Stomach smooth muscle (tissue), 2 donors: ENCODE data around the gene FLRT1.

Experiments
- H3K27ac ChIP-seq: one replicate; pipeline ENCODE4 v1.7.0; 2013; ENCODE audit warnings: mild to moderate bottlenecking, low read length, inconsistent platforms
- H3K27me3 ChIP-seq, 2 donors: one replicate each; pipeline ENCODE4 v1.7.0; 2013; ENCODE audit warnings: low read length in 2 of 2; ENCODE audit not compliant: insufficient read depth in 2 of 2, control insufficient read depth in 1 of 2
- H3K36me3 ChIP-seq, 2 donors: one replicate each; pipeline ENCODE4 v1.7.0; 2013; ENCODE audit warnings: low read length in 2 of 2; ENCODE audit not compliant: control insufficient read depth in 2 of 2, insufficient read depth in 2 of 2
- H3K4me1 ChIP-seq: one replicate; pipeline ENCODE4 v1.7.0; 2013; ENCODE audit warnings: low read length; ENCODE audit not compliant: control insufficient read depth, insufficient read depth
- H3K4me3 ChIP-seq, 2 donors: one replicate each; pipeline ENCODE4 v1.7.0; 2013; ENCODE audit warnings: low read length in 2 of 2
- H3K9ac ChIP-seq, 2 donors: one replicate each; pipeline ENCODE4 v1.7.0; 2013; ENCODE audit warnings: low read length in 2 of 2, mild to moderate bottlenecking in 1 of 2
- H3K9me3 ChIP-seq, 2 donors: one replicate each; pipeline ENCODE4 v1.7.0; 2013; ENCODE audit warnings: low read length in 2 of 2; ENCODE audit not compliant: control insufficient read depth in 2 of 2
- donor health status: healthy.
- donor health status: Pancreatic carcinoma.

FLRT1 gene

GRCh38 chr11:64059339-64060140 is 23.8 kb downstream of the FLRT1 start:
- peaks cover 55% of the 10 kb centered on the region for H3K4me1 ChIP-seq
- H3K9me3 ChIP-seq = no peaks in the 10 kb centered on the region
- no peaks in the 10 kb centered on the region for H3K36me3 ChIP-seq
- no peaks in the 10 kb centered on the region for H3K27me3 ChIP-seq
- no peak overlapping the region for H3K27ac ChIP-seq
- no peak overlapping the region for H3K9ac ChIP-seq
- no peak overlapping the region for H3K4me3 ChIP-seq

- H3K9ac ChIP-seq = no peak overlapping the region
- H3K27me3 ChIP-seq = no peaks in the 10 kb centered on the region
- peak overlapping the region in 1 of 2 donors; percentile 68 for H3K4me3 ChIP-seq
- no peaks in the 10 kb centered on the region for H3K36me3 ChIP-seq
- H3K9me3 ChIP-seq = no peaks in the 10 kb centered on the region
- peaks cover 53% of the 10 kb centered on the region for H3K4me1 ChIP-seq
- H3K27ac ChIP-seq = no peak overlapping the region
Observed at GRCh38 chr11:64060263-64060860, 24.6 kb downstream of the FLRT1 start.

DNA sequence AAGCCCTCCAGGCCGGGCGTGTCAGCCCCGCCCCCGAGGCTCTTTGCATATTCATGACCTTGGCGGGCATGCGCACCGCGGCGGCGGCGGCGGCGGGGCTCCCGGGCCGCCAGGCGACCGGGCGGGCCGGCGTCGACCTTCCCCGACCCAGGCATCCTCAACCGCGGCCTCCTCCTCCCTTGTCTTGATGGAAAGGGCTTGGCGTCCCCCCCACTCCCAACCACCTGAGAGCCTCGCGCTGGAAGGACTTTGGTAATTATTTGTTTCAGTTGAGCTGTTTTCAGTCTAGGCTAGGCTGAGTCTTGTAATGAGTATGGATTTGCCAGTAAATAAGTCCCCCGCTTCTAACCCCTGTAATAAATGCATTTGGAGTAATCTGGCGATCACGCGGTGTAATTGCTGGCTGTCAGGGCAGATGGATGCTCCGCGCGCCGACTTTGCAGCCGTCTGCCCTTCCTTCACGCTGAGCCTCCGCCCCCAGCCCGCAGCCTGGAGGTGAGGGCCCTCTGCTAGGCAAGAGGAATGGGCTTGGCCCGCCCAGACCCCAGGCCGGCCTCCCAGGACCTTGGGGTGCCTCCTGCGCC is 25.2 kb downstream of the FLRT1 start:
- H3K4me3 ChIP-seq = peak overlapping the region; percentile 57 to 68
- peak overlapping the region; percentile 33 to 55 for H3K9ac ChIP-seq
- H3K9me3 ChIP-seq = no peaks in the 10 kb centered on the region
- H3K27me3 ChIP-seq = no peaks in the 10 kb centered on the region
- no peak overlapping the region for H3K27ac ChIP-seq
- H3K36me3 ChIP-seq = no peaks in the 10 kb centered on the region
- peaks cover 50% of the 10 kb centered on the region for H3K4me1 ChIP-seq

DNA sequence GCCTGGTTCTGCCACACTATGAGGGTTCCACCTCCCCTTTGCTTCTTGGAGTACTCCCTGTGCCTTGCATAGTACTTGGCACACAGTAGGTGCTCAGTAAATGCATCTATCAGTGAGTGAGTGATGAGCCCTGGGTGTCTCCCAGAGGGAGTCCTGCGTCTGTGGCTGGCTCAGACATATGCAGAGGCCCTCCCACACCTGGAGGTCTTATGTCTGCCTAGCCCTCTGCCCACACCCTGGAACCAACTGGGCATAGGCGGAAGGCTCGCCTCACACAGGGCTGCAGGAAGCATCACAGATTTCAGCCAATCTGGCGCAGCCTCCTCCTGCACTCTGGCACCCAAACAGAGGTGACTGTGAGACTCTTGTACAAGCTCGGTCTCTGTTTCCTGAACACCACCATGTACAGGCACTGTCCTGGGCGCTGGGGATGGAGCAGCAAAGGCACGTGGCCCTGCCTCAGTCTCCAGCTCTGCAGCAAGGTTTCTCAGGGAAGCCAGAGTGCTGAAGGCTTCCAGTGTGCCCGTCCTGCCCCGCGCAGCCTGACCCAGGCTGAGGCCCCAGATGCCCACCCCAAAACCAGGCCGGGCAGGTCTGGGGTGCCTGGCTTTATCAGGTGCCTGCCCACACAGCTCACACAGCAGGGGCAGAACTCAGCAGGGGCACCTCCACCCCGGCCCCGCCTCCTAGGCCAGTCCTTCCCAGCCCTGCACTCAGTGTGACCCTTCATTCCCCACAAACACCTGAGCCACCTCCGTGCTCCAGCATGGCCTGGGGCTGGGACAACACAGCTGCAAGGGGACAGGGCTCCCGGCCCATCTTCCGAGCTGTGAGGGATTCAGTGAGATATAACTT is 26.7 kb downstream of the FLRT1 start:
- Histone ChIP-seq H3K9me3 (no peaks in the 10 kb centered on the region), H3K4me3 (no peak overlapping the region), H3K27ac (no peak overlapping the region), H3K27me3 (no peaks in the 10 kb centered on the region), H3K9ac (no peak overlapping the region), H3K36me3 (no peaks in the 10 kb centered on the region), H3K4me1 (peaks cover 36% of the 10 kb centered on the region)

DNA sequence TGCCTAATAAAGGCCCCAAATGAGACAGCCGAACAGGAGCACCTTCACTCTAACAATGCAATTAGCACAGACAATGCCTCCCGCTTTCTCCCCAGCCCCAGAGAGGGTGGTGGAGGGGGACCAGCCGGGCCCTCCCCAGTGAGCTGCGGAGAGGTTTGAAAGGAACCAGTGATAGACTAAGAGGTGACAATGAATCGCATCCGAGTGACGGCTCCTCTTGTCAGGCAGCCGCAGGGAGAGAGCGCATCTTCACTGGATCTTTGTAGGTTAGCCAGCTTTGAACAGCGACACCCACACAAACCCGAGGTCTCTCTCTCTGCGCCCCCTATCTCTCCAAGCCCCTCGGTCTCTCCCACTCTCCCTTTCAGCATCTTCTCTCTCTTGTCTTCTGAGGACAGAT is 28.0 kb downstream of the FLRT1 start:
- Histone ChIP-seq H3K9me3 (no peaks in the 10 kb centered on the region), H3K27ac (no peak overlapping the region), H3K27me3 (no peaks in the 10 kb centered on the region)

GRCh38 chr11:64064374-64065140 is 28.8 kb downstream of the FLRT1 start:
- no peaks in the 10 kb centered on the region for H3K9me3 ChIP-seq
- H3K9ac ChIP-seq = no peak overlapping the region
- H3K27me3 ChIP-seq = no peaks in the 10 kb centered on the region
- H3K4me3 ChIP-seq = no peak overlapping the region
- H3K4me1 ChIP-seq = peaks cover 18% of the 10 kb centered on the region
- H3K27ac ChIP-seq = no peak overlapping the region
- no peaks in the 10 kb centered on the region for H3K36me3 ChIP-seq

More for the DNA sequence above, 28.0 kb downstream of the FLRT1 start:
- peaks cover 22% of the 10 kb centered on the region for H3K4me1 ChIP-seq
- H3K4me3 ChIP-seq = no peak overlapping the region
- no peaks in the 10 kb centered on the region for H3K36me3 ChIP-seq
- H3K9ac ChIP-seq = no peak overlapping the region

- H3K4me1 ChIP-seq = peaks cover 18% of the 10 kb centered on the region
- no peaks in the 10 kb centered on the region for H3K27me3 ChIP-seq
- no peaks in the 10 kb centered on the region for H3K9me3 ChIP-seq
- no peaks in the 10 kb centered on the region for H3K36me3 ChIP-seq
- H3K4me3 ChIP-seq = no peak overlapping the region
- no peak overlapping the region for H3K27ac ChIP-seq
- no peak overlapping the region for H3K9ac ChIP-seq
Observed at GRCh38 chr11:64065141-64065465, 29.4 kb downstream of the FLRT1 start.

GRCh38 chr11:64065712-64066111 is 30.0 kb downstream of the FLRT1 start:
- Histone ChIP-seq H3K9ac (no peak overlapping the region), H3K27me3 (no peaks in the 10 kb centered on the region), H3K4me3 (no peak overlapping the region), H3K27ac (no peak overlapping the region), H3K4me1 (peaks cover 13% of the 10 kb centered on the region), H3K36me3 (no peaks in the 10 kb centered on the region), H3K9me3 (no peaks in the 10 kb centered on the region)

GRCh38 chr11:64067230-64067993 is 31.7 kb downstream of the FLRT1 start:
- Histone ChIP-seq H3K4me1 (peaks cover 9% of the 10 kb centered on the region), H3K36me3 (no peaks in the 10 kb centered on the region), H3K27me3 (no peaks in the 10 kb centered on the region), H3K9ac (no peak overlapping the region), H3K27ac (no peak overlapping the region), H3K4me3 (no peak overlapping the region), H3K9me3 (no peaks in the 10 kb centered on the region)
